Neural progenitor cell (in vitro differentiated cells): Measurements from ENCODE around the gene POT1.

Experiments used
- EZH2 ChIP-seq: fragments of 200-600 bp; sonication (generic); IDR thresholded peaks from 2 replicates; pipeline ENCODE4 v1.6.1; 2017; ENCODE audit warnings: antibody characterized with exemption, mild to moderate bottlenecking, moderate library complexity
- EZH2phosphoT487 ChIP-seq: fragments of 200-600 bp; sonication (generic); IDR thresholded peaks from 2 replicates; pipeline ENCODE4 v1.6.1; 2017; ENCODE audit warnings: antibody characterized with exemption
- TF ChIP-seq, protein P1 (sequence below): fragments of 200-600 bp; sonication (generic); IDR thresholded peaks from 2 replicates; pipeline ENCODE4 v1.5.1; 2017; ENCODE audit warnings: antibody characterized with exemption, mild to moderate bottlenecking

DNA sequence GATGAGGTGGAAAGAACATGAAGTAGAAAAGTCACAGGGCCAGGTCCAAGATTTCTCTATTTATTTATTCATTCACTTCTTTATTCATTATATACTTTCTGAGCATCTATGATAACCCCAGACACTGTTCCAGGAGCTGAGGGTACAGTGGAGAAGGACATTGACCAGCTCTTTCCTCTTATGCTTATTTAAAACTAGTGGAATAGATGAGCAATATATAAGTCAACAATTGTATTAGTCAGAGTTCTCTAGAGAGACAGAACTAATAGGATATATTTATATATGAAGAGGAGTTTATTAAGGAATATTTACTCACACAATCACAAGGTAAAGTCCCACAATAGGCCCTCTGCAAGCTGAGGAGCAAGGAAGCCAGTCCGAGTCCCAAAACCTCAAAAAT is 149.0 kb downstream of the POT1 start:
- TF ChIP-seq, protein P1, sequence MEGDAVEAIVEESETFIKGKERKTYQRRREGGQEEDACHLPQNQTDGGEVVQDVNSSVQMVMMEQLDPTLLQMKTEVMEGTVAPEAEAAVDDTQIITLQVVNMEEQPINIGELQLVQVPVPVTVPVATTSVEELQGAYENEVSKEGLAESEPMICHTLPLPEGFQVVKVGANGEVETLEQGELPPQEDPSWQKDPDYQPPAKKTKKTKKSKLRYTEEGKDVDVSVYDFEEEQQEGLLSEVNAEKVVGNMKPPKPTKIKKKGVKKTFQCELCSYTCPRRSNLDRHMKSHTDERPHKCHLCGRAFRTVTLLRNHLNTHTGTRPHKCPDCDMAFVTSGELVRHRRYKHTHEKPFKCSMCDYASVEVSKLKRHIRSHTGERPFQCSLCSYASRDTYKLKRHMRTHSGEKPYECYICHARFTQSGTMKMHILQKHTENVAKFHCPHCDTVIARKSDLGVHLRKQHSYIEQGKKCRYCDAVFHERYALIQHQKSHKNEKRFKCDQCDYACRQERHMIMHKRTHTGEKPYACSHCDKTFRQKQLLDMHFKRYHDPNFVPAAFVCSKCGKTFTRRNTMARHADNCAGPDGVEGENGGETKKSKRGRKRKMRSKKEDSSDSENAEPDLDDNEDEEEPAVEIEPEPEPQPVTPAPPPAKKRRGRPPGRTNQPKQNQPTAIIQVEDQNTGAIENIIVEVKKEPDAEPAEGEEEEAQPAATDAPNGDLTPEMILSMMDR: no peak
- TF ChIP-seq EZH2phosphoT487: no peak
- no peak for TF ChIP-seq EZH2
